HG02678 (cell line): ENCODE results near the gene KRT6A.

ENCODE experiments used
- ATAC-seq: cut with Tn5 transposase; IDR thresholded peaks from one replicate; pipeline ENCODE4 v1.9.1; 2021; ENCODE audit warnings: mild to moderate bottlenecking, moderate library complexity; ENCODE audit not compliant: unreplicated experiment

KRT6A gene

DNA sequence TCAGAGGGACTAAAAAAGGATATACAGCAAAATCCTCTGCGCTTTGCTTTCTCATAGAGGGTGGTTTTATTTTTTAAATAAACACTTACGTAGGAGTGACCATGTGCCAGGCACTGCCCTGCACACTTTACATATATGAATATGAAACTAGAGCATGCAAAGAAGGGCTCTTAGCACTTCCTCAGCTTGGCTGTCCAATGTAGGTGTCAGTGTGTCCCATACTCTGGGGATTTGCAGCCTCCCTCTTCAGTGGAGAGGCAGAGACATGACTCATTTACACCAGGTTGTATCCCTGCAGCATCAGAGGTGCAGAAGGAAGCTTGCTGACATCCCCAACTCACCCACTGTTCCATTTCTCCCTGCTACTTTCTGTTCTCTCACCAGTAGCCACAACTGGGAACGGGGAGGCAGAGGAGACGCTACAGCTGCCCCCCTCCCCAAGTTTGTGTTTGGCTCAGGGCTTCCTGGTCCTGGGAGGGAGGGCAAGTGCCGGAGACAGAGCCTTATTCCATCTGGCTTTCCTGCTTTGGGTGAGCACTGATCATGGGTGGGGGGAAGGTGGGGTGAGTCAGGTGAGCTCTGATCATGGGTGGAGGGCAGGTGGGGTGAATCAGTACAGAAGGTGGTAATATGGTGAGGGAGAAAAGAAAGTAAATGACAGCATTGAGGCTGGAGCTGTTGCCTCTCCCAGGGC lies 32.0 kb upstream of the KRT6A start:
- no peak for ATAC-seq

DNA sequence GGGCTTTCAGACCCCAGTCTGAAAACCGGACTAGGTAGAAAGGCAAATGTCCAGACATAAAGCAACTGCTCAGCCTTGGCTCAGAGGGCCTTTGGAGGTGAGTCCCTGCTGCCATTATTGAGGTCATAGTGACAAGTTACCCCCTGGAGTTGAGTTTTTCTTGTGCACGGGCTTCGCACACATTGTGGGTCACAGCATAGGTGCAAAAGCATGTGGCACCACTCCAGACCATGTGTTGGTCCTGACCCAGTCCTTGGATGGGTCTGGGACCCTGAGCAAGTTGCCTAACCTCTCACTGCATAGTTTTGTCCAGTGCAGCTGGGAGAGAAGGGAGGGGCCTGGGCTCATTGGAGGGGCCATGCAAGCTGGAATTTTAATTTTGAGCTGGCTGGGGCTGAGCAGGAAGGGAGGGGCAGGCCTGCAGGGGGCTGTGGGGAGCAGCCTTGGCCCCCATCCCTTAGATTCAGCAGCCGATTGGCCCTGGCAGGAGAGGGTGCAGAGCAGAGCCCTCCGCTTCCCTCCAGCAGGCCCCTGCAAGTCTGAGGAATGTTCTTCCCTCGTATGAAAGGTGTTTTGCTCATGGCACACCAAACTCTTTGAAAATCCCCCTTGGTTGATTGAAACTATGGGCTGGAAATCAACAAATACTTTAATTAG lies 31.3 kb upstream of the KRT6A start:
- ATAC-seq: no peak

GRCh38 chr12:52523824-52524223 lies 30.8 kb upstream of the KRT6A start:
- no peak for ATAC-seq

DNA sequence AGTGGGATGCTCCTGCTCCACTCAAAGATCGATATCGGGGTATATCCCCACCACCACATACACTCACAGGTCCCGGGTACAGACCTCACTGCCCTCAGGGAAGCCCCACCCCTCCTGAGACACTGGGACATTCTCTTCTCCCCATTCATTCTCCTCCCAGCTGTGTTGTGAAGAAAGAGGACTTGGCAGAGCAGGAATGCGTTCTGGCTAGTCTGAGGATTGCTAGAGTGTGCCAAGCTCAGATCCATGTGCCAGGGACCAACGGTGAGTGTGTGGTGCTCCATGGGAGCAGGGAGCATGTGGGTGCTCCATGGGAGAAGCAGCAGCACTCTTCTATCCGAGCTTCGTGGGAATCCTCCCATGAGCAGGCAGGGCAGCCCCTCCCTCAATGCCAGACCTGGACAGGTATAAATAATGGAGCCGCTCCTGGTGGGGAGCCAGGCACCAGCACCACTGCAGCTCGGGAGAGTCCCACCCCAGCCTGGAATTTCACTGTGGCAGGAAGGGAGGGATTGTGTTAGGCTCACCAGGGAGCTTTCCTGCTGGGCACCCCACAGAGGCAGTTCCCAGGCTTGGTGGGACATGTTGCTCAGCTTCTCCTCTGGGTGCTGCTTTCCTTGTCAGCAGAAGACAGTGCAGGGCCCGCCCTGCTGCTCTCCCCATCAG lies 29.4 kb upstream of the KRT6A start:
- no peak for ATAC-seq

DNA sequence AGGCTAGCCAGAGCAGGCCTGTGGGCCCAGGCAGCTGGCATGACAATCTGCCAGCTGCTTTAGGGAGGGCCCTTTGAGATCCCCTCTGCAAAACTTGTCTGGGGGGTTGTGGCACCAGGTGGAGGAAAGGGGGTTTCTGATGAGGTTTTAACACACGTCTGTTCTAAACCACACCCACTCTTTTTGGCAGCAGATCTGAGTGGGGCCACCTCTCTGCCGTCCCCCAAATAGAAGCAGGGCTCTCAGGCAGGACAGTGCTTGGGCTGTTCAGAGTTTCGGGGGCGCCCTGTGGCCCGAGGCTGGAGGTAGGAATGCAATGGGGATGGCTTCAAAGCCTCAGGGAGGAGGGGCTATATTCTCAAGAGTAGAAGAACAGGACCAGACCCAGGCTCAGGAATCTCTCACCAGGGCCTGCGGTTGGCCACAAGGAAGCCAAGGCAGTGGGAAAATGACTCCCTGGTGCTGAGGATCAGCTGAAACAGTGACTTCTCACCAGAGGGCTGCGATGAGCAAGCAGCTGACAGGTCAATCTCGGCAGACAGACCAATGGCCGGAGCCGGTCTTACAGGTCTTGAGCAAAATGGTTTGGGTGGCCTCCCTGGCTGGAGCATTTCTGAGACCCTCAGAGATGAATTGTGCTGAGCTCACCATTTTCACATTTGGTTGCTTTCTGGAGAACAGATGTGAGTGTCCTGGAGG lies 28.7 kb upstream of the KRT6A start:
- no peak for ATAC-seq

DNA sequence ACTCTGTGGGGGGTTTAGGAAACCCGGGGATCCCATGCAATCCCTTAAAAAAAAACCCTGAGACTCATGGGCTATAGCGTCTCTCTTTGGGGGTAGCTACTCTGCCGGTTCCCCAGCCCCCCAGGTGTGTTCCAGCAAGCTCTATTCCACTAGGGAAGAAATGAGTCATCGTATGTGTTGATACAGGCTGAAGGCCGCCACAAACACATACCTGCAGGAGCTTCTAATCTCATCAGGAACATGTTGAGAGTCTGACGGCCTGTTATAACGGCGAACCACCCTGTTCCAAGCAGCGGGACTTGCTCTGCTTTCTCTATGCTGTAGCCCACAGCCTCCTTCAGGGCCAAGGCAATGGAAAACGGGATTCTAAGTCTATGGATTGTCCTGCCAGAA lies 28.1 kb upstream of the KRT6A start:
- no peak for ATAC-seq

GRCh38 chr12:52519826-52520662 lies 27.0 kb upstream of the KRT6A start, which contains the start of gene KRT5:
Gene KRT5, minus strand, starts transcription at chr12:52520394. Its CDS starts 98 bp downstream, at chr12:52520296.
- no peak for ATAC-seq

DNA sequence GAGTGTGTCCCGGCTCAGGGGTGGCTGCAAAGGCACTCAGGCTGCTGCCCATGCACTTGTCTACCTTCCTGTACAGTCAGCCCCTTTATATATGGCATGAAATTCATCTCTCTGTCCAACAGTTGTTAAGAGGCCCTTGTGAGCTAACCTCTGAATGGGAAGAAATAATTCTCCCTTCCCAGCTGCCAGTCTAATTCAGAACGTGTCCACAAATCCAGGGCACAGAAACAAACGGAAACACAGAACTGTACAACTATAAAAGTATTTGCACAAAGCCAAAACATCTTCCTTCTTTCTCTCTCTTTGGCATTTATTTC lies 26.3 kb upstream of the KRT6A start:
- ATAC-seq: no peak

DNA sequence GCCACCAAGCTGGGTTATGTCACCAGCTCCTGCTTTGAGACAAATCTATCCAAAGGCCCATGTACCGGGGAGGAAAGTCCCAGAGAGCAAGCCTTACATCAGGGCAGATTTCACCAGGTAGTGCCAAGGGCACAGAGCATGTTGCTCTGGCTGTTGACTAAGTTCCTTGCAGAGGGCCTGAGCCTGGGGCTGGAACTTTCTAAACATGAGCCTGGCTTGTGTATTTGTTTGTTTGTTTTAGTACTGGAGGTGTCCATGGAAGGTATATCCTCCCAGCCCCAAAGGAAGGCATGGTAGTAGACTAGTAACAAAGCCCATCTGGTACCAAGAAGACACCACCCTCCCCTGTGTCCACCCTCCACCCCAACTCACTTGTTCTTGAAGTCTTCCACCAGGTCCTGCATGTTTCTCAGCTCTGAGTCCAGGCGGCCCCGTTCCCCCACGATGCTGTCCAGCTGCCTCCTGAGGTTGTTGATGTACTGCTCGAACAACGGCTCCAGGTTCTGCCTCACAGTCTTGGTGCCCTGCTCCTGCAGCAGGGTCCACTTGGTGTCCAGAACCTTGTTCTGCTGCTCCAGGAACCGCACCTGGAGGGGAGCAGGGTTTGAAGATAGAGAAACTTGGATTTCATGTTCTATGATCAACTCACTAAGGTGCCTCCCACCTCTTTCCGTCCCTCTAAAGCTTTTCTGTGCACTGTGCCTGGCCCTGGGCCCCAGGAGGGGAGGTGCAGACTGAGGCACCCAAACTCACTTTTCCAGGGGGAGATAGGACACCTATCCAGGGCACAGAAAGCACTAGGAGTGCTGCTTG lies 25.7 kb upstream of the KRT6A start:
- no peak for ATAC-seq

DNA sequence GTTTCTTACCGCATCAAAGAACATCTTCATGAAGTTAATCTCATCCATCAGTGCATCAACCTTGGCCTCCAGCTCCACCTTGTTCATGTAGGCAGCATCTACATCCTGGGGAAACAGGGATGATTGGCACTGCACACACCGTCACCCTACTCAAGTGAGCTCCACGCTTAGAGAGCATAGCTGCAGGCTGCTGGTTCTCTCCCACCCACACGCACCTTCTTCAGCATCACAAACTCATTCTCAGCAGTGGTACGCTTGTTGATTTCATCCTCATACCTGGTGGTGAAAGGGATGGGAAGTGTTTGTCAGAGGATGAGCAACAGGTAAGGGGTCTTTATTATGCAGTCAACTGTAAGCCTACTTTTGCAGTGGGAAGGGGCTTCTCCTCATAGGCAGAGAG lies 24.8 kb upstream of the KRT6A start:
- no peak for ATAC-seq

- ATAC-seq: no peak
These were observed 24.2 kb upstream of the KRT6A start for GRCh38 chr12:52517005-52517835.

DNA sequence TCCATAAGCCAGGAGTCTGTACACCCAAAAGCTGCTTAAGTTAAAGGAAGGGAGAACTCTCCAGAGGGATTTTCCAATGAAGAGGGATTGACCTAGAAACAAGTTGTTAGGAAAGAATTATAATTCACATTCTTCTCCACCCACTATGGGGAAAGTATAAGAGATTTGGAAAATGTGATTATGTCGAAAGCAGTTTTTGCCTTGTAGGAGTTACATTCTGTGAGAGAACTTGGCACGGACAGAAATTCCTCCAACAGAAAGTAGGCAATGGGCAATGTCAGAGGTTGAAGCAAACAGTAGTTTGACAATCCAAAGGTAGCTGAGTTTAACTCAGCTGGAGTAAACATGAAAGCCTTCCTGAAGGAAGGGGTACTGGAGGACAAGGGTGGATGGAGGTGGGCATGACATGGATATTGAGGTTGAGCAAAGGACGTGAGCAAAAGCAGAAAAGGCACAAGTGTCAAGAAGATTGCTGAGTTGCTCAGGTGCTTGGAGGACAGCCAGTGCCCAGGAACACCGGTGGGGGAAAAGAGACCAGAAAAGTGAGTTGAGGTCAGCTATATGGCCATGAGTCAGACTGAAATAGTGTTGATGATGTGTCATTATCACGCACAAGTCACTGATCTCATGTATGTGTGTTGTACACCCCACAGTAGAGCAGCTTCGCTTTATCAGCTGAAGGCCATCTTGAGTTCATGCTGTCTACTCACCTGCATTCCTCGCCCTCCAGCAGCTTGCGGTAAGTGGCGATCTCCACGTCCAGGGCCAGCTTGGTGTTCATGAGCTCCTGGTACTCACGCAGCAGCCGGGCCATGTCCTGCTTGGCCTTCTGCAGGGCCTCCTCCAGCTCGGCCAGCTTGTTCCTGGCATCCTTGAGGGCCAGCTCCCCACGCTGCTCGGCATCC lies 23.1 kb upstream of the KRT6A start:
- no peak for ATAC-seq

DNA sequence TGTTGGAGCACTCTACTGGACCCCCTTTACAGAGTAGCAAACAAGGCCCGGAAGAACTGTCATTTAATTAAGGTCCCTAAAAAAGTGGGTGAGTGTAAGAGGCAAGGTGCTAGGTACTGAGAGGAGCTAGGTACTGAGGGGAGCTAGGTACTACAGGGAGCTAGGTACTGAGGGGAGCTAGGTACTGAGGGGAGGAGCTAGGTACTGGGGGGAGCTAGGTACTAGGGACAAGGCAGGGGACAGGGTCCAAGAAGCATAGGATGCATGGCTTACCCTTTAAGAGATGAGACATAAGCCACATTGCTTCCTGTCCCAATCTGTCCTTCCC lies 22.2 kb upstream of the KRT6A start:
- ATAC-seq: no peak

DNA sequence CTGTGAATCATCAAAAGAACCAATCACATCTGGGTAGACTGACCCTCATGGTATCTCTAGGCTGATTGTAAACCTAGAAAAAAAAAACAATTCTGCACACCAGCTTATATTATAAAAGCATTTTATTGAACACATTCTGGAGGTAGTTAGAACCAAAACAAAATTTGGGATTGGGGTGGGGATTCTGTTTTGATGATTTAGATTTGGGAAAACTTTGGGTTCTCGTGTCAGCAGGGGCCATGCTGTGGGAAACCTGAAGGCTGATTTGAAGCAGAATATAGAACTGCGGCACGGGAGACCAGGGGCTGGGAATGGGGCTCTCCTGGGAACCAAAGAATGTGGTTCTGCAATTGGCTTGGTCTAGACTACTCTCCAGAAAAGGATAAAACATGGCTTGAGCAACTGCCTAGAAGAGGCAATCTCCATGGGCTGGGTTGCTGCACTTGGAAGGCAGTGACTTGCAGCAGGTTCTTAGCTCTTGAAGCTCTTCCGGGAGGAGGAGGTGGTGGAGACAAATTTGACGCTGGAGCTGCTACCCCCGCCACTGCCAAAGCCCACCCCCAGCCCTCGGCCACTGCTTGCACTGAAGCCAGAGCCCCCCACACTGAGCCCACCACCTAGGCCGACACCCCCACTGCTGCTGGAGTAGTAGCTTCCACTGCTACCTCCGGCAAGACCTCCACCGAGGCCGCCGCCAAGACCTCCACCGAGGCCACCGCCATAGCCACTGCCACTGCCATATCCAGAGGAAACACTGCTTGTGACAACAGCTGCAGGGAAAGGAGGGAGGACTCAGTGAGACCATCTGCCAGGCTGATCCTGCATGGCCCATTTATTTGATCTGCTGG lies 21.6 kb upstream of the KRT6A start:
- ATAC-seq: no peak

DNA sequence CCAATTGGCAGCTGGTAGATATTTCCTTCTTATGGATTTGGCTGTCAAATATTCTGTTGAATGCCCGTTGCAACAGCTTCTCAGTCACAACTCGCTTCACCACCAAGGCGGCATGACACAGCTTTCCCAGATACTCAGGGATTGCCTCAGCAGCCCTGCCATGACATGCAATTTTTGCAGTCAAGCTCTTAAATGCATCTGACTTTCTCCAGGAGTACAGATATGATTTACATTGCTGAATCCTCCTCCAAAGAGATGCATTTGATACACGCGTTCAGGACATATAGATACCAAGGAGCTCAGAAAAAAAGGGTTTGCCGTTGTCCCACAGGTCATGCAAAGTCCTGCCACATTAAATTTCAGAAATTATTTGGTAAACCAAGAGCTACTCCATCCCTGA lies 20.7 kb upstream of the KRT6A start:
- ATAC-seq: no peak

DNA sequence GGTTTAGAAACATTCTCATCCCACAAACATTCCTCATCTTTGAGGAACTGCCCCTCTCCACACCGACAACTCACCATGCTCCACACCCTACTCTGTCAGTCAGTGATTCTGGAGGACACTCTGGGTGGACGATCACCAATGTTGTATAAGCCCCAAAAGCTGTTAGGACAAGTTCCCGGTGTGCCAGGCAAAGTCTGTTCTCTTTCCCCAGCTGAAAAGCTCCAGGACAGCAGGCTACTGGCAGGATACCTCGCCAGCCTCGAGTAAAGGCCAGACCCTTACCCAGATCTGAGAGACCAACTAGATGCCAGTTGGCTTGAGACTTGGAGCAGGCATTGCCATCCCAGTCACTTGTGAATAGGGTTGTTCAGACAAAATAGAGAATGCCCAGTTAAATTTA lies 15.2 kb upstream of the KRT6A start:
- ATAC-seq: no peak
